HG03060 (cell line): ENCODE measurements around the gene ASB18.

ENCODE experiments used
- ATAC-seq: cut with Tn5 transposase; IDR thresholded peaks from one replicate; pipeline ENCODE4 v1.9.1; 2021; ENCODE audit warnings: low read depth, moderate number of reproducible peaks; ENCODE audit not compliant: unreplicated experiment

ASB18 gene

GRCh38 chr2:236209996-236210395 lies 54.2 kb downstream of the ASB18 start:
- no peak for ATAC-seq

DNA sequence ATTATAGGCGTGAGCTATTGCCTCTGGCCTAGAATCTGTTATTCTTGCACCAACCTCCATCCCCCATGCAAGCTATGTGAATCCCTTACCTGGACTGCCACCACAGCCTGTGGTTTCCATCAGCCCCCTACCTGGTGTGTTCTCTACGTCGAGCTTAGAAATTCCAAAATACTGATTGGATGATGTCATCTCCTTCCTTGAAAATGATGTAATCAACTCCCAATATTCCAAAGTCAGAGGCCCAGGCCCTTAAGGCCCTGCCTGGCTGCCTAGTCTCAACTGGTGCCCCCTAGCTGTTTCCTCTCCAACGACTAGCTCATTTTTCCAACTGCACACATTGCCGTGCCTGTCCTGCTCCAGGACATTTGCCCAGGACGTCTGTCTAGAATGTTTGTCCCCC lies 54.7 kb downstream of the ASB18 start:
- no peak for ATAC-seq

- no peak for ATAC-seq
Measured at GRCh38 chr2:236208019-236208926, 55.9 kb downstream of the ASB18 start.

- no peak for ATAC-seq
Measured at GRCh38 chr2:236207472-236207871, 56.7 kb downstream of the ASB18 start.

DNA sequence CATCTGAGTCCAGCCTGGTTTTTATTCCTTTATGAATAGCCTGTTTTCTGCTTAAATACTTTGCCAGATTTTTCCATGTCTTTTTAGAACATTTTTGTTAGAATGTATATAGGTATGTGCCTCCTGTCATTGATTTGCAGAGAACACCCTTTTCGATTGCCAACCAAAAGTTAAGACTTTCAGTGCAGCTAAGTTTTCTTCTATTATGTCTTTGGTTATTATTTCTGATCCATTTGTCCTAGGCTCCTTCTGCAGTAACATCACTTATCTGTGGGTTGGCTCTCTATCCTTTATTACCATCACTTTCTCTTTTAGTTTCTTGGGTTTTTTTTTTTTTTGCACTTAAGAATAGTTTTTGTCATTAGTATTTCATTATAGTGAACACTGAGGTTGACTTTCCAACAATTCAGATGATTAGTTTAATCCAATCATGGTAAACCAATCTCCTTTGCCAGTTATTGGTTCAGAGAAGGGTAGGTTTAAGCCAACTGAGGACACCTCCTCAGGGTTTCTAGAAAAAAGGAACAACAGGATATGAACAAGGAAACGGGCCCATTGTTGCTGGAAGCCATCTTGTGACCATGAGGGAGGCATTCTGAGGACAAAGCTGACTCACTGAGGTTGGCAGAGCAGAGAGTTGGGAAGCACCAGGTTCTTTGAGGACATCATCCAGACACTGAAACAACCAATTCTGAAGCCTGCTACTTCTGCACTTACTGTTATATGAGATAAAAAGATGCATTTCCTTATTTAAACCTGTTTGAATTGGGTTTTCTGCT lies 58.1 kb downstream of the ASB18 start:
- ATAC-seq = no peak

DNA sequence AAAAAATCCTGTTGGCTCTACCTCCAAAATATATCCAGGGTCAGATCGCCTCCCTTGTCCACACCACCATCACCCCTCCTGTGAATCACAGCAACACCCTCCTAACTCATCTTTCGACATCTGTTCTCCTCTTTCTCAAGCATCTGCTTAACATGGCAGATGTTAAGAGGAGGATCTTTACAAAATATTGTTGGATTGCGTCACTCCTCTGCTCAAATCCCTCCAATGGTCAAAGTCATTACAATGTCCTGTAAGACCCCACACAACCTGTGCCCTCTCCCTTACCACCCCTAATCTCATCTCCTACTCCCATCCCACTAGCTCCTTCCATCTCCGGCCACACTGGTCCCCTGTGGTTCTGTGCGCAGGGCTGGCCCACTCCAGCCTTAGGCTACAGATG lies 59.3 kb downstream of the ASB18 start:
- ATAC-seq = no peak

DNA sequence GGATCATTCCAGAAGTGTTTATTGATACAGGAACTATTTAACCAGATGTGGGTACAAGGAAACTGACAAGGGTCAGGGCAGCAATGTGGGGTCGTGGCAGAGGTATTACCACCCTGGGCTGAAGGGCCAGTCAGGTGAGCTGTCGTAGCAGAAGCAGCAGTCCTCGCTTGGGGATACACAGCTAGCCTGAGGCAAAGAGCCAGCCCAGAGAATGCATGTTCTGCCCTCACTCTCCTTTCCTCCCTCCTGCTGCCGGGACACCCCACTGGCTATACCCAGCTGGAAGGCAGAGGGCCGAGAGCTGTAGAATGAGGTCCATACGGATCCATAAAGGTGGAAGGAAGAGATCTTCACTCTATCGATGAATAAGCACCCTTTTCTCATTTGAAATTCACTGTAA lies 63.8 kb downstream of the ASB18 start:
- no peak for ATAC-seq

DNA sequence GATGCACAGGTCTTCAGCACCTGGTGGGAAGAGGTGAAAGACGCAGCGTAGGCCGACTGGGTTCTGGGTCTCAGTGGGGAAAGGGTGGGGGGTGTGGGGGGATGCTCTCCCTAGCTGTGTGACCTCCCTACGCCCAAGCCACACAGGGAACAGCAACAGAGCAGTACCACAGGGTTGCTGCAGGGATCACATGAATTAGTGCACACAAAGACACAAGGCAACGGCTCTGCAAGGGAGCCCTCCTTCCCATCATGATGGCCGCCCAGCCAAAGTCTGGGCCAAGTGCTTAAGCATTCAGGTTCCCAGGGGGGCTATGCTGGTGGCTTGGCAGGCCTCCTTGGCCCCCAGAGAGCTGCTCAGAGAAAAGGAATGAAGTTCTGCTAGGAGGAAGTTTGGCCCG lies 67.8 kb downstream of the ASB18 start:
- no peak for ATAC-seq

DNA sequence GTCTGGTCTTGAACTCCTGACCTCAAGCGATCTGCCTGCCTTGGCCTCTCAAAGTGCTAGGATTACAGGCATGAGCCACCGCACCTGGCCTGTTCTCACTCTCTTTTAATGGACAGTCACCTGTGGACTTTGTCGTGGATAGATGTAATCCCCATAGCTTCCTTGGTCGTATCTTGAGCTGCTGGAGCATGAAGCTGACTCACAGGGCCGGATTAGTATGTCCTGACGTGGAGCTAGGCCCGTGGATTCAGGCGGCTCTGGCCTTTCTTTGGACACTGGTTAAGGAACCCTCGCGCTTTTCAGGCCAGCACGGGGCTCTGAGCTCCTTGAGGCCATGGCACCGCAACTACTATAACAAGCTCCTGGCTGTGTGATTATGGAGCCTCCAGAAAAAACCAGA lies 68.5 kb downstream of the ASB18 start:
- no peak for ATAC-seq

- ATAC-seq = no peak
Measured at GRCh38 chr2:236194786-236195185, 69.4 kb downstream of the ASB18 start.

- no peak for ATAC-seq
Measured at GRCh38 chr2:236193026-236193425, 71.2 kb downstream of the ASB18 start.

DNA sequence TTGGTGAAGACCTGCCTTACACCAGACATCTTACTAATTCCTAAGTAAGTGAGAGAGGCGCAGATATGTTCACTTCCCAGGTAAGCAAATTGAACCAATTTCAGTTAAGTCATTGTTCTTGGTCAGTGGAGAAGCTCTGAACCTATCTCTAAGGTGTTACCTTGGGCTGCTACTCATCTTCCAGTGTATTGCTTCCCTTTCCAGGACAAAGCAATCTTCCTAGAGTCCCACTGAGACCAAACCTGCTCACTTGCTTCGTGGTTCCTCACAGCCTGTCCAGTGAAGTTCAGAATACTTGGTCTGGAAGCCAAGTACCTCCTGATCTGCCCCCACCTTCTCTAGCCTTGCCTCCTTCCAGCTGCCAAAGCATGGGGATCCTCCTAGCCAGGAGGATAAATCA lies 73.5 kb downstream of the ASB18 start:
- ATAC-seq = no peak

DNA sequence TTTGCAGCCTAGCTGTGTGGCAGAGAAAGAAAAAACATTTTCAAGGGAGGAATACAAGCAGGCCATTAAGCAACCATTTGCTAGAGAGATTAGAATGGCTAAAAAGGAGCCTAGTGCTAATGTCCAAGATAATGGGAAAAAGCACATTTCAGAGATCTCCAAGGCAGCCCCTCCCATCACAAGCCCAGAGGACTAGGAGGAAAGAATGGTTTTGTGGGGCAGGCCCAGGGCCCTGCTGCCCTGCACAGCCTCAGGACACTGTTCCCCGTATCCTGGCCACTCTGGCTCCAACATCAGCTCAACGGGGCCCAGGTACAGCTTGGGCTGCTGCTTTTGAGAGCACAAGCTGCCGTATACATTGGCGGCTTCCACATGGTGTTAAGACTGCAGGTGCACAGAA lies 79.5 kb downstream of the ASB18 start:
- no peak for ATAC-seq

- no peak for ATAC-seq
Measured at GRCh38 chr2:236180831-236181453, 83.3 kb downstream of the ASB18 start.

- no peak for ATAC-seq
Measured at GRCh38 chr2:236180076-236180816, 84.0 kb downstream of the ASB18 start.

GRCh38 chr2:236179236-236180075 lies 84.8 kb downstream of the ASB18 start:
- ATAC-seq = no peak

- no peak for ATAC-seq
Measured at GRCh38 chr2:236178890-236179235, 85.3 kb downstream of the ASB18 start.

DNA sequence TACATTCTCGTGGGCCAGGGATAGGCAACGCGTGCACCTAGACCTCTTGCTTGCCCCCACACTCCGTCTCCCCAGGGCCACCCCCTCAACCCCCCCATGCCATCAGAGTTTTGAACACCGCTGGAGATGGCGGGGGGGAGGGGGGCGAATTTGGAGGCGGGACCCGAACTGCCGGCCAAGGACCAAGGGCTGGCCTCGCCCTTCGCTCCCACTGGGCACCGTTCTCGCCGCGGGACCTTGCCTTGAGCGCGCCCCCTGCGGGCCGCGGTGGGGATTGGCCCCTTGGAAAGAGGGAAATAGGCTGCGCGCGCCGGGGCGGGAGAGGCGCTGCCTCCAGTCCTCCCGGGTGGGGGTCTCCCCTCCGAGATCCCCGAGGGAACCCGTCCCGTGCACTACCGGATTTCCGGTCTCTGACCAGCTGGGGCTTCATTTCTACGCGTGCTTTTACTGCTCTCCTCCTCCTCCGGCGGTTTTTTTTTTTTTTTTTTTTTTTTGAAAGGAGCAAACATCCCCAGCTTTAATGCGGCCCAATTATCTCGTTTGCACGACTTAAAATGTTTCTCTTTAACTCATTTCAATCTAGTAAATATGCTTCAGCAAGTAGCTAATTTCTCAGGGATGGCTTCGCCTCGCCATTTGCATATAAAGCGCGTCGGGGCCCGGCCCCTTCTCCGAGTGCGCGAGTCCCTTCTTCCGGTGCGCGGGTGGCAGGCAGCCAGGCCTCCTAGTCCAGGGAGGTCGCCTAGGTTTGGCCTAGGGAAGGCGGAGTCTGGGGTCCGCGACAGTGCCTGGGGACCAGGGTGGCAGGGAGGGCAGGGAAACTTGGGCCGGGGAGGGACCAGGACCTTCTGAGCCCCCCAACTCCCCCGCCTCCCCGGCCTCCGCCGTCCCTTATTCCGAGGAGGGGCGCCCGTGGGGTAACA lies 86.0 kb downstream of the ASB18 start:
- no peak for ATAC-seq

DNA sequence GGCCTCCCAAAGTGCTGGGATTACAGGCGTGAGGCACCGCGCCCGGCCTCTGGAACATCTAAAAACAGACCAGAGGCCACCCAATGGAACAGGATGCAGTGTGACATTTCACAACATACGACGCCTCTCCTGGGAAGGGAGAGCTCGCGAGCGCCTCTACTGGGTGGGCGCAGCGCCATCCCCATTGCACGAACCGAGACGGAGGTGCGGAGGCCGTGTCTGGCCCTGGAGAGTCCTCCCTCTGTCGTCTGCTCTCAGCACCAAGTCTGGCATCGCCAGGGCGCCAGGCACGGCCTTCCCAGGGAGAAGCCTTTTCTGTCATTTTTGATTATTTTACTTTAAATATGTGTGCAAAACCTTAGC lies 86.6 kb downstream of the ASB18 start:
- ATAC-seq = no peak
